GM21367 (cell line): Measurements from ENCODE around the gene ACTRT2.

Experiments used
- ATAC-seq: cut with Tn5 transposase; IDR thresholded peaks from one replicate; pipeline ENCODE4 v1.9.1; 2021; ENCODE audit not compliant: unreplicated experiment

ACTRT2 gene

GRCh38 chr1:3030663-3031381 lies 9.6 kb downstream of the ACTRT2 start:
- ATAC-seq, result no peak

GRCh38 chr1:3031401-3032221 lies 10.3 kb downstream of the ACTRT2 start:
- no peak for ATAC-seq

GRCh38 chr1:3032371-3033039 lies 11.2 kb downstream of the ACTRT2 start:
- ATAC-seq, result no peak

DNA sequence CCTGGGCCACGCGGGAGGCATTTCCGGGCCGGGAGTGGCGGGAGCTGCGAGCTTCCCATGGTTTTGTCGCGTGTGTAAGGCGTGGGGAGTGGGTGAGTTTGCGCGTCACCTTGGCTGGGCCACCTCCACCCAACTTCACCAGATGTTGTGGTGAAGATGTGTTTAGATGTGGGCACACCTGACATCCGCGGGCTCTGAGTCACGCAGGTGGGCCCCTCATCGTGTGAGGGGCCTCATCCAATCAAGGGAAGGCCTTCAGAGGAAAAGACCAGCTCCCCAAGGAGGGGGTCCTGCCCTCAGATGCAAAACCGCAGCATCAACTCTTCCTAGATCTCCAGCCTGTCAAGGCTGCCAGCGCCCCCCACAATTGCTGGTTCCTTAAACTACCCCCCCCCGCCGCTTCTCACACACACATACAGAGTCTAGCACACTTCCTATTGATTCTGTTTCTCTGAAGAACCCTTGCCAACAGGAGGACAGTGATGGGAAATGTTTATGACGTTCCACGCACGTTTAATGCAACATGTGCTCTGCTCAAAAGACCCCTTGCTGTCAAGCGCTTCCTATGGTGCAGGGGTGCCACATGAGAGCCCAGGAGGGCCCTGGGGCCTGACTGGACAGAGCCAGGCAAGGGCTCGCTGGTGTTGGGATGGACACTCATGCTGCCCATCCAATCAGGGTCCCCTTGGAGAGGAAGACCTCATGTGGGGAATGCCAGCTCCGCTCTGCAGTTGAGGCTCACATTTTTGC lies 11.9 kb downstream of the ACTRT2 start:
- no peak for ATAC-seq

- no peak for ATAC-seq
These were observed 12.5 kb downstream of the ACTRT2 start for GRCh38 chr1:3033790-3034090.

- ATAC-seq, result no peak
These were observed 12.9 kb downstream of the ACTRT2 start for GRCh38 chr1:3034162-3034561.

DNA sequence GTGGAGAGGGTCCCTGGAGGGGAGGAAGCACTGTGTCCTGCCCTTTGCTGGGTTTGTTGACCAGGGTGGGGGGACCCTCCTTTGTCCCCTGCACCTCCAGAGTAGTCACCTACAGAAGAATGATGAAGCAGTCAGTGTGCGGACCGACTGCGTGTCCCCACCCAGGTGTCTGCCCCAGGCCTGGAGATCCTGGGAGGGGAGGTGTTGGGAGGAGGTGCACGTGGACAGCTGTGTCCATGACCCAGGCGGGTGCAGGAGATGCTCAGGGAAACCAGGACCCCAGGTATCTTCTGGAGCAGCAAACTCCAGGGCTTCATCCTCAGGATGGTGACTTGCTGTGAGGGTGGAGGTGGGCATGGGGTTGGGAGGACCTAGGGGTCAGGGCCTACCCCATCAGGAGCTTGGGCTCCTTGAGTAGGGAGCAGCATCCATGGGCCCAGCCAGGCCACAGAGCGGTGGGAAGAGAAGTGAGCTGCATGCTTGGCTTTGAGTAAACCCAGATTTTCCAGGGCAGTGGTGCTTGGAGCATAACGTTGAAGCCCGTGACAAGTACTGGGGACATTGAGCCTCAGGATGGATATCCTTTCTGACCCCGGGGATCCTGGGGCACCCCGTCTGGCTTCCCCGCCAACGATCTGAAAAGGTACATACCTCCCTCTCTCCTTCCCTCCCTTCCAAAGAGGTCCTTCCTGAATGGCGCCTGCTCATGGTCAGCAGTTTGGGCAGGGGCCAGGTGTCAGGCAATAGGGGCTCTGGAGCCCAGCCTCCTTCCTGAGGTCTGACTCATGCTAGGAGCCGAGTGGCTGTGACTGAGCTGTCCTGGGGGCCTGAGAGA lies 13.7 kb downstream of the ACTRT2 start:
- no peak for ATAC-seq

- no peak for ATAC-seq
These were observed 14.5 kb downstream of the ACTRT2 start for GRCh38 chr1:3035563-3036446.

- no peak for ATAC-seq
These were observed 15.4 kb downstream of the ACTRT2 start for GRCh38 chr1:3036447-3037280.

- ATAC-seq, result no peak
These were observed 16.2 kb downstream of the ACTRT2 start for GRCh38 chr1:3037281-3038040.

DNA sequence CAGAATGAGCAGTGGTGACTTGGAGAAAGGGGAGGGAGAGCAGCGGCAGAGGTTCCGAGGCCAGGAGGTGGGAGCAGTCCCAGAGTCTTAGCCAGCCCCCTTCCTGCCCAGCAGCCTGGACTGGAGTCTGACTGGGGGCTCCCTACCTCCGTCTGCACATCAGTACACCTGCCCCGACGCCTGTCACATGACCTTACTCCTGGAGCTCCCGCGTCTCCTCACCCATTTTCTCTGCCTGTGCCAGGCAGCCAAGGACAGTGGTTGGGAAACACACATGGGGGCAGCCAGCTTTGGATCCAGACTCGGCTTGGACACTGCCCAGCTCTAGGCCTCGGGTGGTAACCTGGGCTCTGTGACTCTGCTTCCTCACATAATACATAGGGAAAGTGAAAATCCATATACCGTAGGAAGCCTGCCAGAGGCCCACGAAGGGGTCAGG lies 16.9 kb downstream of the ACTRT2 start:
- ATAC-seq, result no peak

- ATAC-seq, result no peak
These were observed 17.4 kb downstream of the ACTRT2 start for GRCh38 chr1:3038571-3039181.

- ATAC-seq, result no peak
These were observed 18.7 kb downstream of the ACTRT2 start for GRCh38 chr1:3040004-3040403.

- no peak for ATAC-seq
These were observed 21.2 kb downstream of the ACTRT2 start for GRCh38 chr1:3042481-3042880.

DNA sequence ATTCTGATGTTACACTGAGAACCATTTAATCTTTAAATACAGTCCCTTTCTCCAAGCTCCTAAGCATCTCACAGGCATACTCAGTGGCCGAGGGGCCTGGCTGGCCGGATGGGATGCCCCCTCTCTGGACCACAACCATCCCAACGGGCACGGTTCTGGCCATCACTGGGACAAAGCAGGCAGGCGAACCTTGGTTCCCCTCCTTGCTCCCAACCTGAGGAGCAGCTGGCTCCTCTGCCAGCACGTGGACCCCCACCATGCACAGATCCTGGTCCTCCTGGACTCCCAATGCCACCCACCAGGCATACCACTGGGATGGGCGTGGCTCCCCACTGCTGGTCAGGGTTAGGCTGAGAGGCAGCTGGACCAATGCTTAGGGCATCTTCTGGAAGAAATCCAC lies 27.9 kb downstream of the ACTRT2 start:
- ATAC-seq, result no peak

GRCh38 chr1:3049905-3050304 lies 28.6 kb downstream of the ACTRT2 start:
- ATAC-seq, result no peak

DNA sequence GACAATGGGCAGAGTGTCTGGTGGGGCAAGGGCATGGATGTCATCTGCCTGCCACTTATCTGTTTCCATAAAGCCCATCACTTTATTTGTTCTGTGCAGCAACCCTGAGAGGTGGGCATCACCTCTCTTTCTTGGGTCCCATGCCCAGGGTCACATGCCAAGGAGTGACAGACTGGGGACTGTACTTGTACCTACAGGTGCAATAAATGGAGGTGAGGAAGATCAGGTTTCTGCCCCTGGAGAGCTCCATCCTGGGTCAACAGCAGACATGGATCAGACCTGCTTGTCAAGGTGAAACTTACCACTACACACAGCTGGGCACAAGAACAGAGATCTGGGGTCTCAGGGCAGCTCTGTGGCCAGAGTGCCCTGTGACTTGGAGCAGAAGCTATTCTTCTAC lies 29.3 kb downstream of the ACTRT2 start:
- ATAC-seq, result no peak
